Activated CD4-positive, CD25-positive, alpha-beta regulatory T cell treated with anti-CD3 and anti-CD28 coated beads, Interleukin-2, amount 50 U/mL, for 16 hours (primary cell): Measurements from ENCODE around the gene APOBEC3B.
"Not testable (repeated sequence)": the region's sequence is repeated elsewhere in the genome, so short reads cannot be mapped to it uniquely, and the experiment has no call there.

Experiments
- DNase-seq: peaks from one replicate; pipeline ENCODE4 v3.0.0-alpha.2; 2020; ENCODE audit warnings: low read depth, low spot score

APOBEC3B gene

DNA sequence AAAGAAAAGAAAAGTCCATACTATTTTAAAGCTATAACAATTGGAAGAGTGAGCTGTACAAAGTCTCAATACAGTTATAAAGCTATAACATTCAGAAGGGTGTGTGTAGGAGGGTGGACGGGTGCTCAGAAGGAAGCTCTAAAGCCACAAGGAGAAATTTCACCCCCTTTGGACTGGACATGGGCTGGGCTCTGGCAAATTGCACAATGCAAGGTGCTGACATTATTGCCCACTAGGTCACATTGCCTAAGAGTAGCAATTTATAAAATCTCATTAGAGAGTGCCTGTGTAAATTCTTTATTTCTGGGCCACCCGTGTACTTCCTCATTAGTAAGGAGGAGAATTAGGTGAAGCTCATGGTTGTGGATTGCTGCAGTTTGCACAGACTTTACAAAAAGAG is 30.4 kb upstream of the APOBEC3B start:
- DNase-seq, result no peak

DNA sequence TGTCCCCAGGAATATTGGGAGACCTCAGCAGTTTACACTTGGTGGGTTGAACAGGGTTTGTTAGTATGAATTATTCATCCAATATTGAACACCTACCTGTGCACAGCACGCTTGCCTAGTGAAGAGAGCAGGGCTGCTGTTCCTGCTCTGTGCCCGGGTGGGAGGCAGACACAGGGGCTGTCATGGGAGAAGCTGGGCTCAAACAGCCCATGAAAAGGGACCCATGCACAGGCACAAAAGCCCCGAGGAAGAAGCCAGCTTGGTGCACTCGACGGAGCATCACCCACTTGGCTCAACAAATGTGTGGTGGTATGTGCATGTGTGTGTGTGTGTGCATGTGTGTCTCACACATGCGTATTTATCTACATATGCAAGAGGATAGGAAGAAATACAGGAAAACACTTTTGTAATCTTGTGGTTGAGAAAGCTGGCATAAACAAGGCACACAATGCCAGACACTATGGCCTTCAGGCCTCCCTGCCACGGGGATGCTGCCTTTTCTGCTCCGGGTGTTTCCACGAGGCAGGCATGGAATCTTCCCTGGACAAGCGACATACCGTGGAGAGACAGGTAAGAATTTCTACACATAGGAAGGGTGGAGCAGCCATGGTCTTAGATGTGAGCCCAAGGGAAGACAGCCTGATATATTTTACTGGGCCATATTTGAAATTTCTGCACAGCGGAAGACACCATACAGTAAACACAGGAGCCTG is 29.7 kb upstream of the APOBEC3B start:
- DNase-seq, result no peak

DNA sequence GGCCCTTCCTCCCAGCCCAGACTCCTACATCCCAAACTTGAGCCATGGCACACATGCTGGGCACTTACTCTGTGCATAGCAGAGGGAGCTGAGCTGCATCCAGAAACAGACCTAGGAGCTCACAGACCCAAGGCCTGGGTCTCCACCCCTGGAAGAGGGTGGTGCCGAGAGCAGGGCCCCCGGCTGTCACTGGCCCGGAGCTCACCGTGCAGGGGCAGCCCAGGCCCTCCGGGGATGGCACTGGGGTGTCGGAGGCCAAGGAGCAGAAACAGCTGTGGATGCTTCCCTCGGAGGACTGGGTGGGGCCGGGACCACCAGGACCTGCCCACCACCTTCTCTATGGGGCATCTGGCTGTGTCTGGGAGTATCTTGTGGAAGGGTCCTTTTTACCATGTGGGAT is 29.1 kb upstream of the APOBEC3B start:
- DNase-seq, result no peak

DNA sequence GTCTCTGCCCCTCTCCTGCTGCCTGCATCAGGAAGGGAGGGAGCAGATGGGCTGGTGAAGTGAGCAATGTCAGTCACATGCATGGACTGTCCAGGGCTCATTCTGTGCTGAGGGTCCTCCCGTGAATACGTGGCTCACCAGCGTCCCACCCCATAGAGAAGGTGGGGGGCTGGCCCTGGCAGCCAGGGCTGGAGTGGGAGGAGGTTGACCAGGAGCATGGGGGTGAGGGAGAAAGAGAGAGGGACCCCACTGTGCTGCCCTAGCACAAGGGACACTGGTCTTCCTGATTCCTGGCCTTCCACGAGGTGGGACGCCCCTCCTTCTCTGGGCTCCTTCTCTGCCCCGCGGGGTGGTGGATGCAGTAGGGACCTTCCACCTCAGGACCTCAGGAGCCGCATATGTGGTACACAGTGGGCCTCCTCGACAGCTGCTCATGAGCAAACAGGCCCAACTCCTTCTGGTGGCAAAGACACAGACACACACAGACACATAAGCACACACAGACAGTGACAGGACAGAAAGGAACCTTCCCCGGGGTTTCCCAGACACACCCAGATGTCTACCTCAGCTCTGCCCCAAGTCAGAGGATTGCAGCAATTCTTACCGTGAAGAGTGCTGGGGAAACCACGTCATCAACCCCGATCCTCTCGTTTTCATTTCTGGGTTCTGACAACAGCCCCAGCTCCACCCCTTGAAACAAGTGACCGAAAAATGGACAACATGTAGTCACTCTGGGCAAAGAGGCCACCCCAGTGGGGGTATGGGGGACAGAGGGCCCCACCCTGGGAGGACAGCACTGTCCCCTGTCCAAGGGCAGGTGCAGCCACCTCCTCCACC is 28.4 kb upstream of the APOBEC3B start:
- DNase-seq, result peak; percentile 46

DNA sequence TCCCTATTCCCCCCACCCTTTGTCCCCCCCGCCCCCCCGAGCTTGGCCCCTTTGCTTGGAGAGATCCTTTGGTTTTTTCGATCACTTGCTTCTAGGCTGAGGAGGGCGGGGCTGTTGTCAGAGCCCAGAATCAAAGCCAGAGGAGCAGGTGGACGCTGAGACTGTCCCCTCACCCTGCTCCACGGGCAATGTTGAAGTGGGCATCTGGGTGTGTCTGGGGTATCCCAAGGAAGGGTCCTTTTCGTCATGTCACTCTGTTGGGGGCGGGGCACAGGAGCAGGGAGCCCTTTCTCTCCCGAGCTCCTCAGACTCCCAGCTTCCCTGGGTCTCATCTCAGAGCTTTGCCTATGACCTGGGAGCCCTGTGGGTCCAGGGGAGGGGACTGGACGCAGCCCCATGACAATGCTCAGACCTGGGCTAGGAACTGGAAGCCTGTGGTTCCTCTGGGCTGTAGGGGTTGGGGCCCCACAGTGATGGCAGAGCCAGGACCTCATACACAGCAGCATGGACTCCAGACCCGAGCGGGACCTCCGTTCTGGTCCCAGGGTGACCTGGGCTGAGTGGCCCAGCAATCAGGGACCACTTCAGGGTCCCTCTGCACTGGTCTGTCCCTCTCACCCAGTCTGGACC is 27.6 kb upstream of the APOBEC3B start:
- no peak for DNase-seq

DNA sequence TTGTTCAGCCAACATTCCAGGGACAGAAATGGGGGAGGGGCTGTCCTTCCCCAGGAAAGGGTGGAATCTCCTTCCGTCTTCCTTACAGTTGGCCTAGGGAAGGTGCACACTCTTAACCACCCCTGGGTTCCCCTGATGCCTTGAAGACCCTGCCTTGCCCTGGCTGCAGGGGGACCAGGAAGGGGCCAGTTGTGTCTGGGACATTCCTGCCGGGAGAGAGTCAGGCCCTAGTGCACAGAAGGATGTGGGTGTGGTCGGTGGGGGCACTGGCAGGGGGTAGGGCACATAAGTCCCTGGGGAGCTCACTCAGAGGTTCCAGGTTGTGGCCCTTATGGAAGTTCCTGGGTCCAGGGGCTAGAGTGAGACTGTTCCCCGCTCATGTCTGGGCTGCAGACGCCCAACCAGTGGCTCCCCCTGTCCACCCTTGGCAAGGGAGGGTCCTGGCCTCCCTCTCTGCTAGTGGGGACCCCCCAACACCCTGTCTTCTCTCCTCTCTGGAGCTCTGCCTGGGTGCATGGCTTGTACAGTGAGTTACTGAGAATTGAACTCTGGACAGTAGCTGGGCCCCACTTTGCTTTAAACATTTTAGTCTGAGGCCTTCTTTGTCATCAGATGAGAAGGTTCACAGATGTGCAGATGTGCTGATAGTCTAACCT is 26.8 kb upstream of the APOBEC3B start:
- DNase-seq, result no peak

DNA sequence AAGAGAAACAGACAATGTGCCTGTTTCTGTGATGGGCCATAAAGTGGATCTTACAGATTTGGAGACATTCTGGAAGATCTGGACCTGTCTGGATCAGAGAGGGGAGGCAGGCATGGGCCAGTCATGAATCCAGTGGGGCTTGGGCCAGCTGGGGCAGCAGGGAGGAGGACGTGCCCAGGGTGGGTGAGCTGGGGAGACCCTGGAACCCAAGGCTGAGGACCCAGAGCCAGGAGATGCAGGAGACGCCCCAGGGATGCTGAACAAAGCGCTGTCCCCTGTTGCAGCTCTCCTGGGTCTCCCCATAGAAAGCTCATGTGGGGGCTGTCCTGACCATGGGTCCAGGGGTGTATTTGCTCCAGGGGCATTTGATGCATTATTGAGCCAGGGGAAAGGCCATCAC is 26.2 kb upstream of the APOBEC3B start:
- no peak for DNase-seq

- no peak for DNase-seq
Observed at GRCh38 chr22:38956551-38956950, 25.6 kb upstream of the APOBEC3B start.

GRCh38 chr22:38957046-38957770 is 24.9 kb upstream of the APOBEC3B start, which contains the start of gene APOBEC3A:
Gene APOBEC3A, plus strand, starts transcription at chr22:38957609. Its CDS starts 83 bp downstream, at chr22:38957692.
- DNase-seq, result no peak

- no peak for DNase-seq
Observed at GRCh38 chr22:38957808-38958650, 24.1 kb upstream of the APOBEC3B start.

DNA sequence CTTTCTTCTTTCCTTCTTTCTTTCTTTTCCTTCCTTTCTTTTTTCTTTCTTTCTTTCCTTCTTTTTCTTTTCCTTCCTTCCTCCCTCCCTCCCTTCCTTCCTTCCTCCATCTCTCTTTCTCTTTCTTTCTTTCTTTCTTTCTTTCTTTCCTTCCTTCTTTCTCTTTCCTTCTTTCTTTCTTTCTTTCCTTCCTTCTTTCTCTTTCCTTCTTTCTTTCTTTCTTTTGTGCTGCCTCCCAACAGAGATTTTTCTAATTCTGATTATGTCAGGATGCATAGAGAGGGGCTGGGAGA is 23.6 kb upstream of the APOBEC3B start:
- DNase-seq, result not testable (repeated sequence)

- no peak for DNase-seq
Observed at GRCh38 chr22:38959590-38959989, 22.6 kb upstream of the APOBEC3B start.

GRCh38 chr22:38960673-38961072 is 21.5 kb upstream of the APOBEC3B start:
- not testable (repeated sequence) for DNase-seq

- DNase-seq, result not testable (repeated sequence)
Observed at GRCh38 chr22:38963291-38963738, 18.8 kb upstream of the APOBEC3B start.

GRCh38 chr22:38963872-38964271 is 18.3 kb upstream of the APOBEC3B start:
- DNase-seq, result no peak

DNA sequence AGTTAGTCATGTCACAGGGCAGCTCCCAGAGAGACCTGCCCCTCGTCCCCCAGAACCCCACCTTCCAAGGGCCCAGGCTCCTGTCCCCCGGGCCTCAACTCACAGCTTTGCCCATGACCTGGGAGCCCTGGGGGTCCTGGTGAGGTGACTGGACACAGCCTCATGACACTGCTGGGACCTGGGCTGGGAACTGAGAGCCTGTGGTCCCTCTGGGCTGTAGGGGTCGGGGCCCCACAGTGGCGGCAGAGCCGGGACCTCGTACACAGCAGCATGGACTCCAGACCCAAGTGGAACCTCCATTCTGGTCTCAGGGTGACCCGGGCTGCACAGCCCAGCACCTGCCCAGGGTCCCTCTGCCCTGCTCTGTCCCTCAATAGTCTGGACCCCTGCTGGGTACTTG is 17.8 kb upstream of the APOBEC3B start:
- DNase-seq, result no peak

- no peak for DNase-seq
Observed at GRCh38 chr22:38964989-38965388, 17.2 kb upstream of the APOBEC3B start.

- DNase-seq, result no peak
Observed at GRCh38 chr22:38965614-38966379, 16.4 kb upstream of the APOBEC3B start.

- DNase-seq, result no peak
Observed at GRCh38 chr22:38966380-38966702, 15.8 kb upstream of the APOBEC3B start.

- DNase-seq, result no peak
Observed at GRCh38 chr22:38966942-38967341, 15.2 kb upstream of the APOBEC3B start.
